Neural cell (in vitro differentiated cells): ENCODE measurements around the gene ZFR.

Source experiments
- EP300 ChIP-seq: fragments of 450-650 bp; conservative IDR thresholded peaks from 2 replicates; pipeline ENCODE4 v1.6.1; 2014; ENCODE audit warnings: antibody characterized with exemption, mild to moderate bottlenecking, moderate library complexity; ENCODE audit not compliant: poor library complexity, severe bottlenecking
- EZH2 ChIP-seq: fragments of 200-600, 300-800 bp; shearing (Covaris generic), sonication (generic); IDR thresholded peaks from 2 replicates; pipeline ENCODE4 v1.6.1; 2014; ENCODE audit warnings: antibody characterized with exemption, low read length, borderline replicate concordance, mild to moderate bottlenecking; ENCODE audit not compliant: insufficient read depth, poor library complexity, severe bottlenecking
- POLR2AphosphoS5 ChIP-seq: IDR thresholded peaks from 2 replicates; pipeline ENCODE4 v1.6.1; 2012
- RAD21 ChIP-seq: fragments of 450-650 bp; conservative IDR thresholded peaks from 2 replicates; pipeline ENCODE4 v1.6.1; 2014; ENCODE audit warnings: antibody characterized with exemption, mild to moderate bottlenecking, moderate library complexity
- TF ChIP-seq, protein P1 (sequence below): fragments of 450-650 bp; IDR thresholded peaks from 2 replicates; pipeline ENCODE4 v1.5.1; 2014; ENCODE audit warnings: antibody characterized with exemption, mild to moderate bottlenecking, moderate library complexity; ENCODE audit not compliant: poor library complexity, severe bottlenecking
- TF ChIP-seq, protein P2 (sequence below): IDR thresholded peaks from 2 replicates; pipeline ENCODE4 v1.6.1; 2012; ENCODE audit warnings: borderline replicate concordance

DNA sequence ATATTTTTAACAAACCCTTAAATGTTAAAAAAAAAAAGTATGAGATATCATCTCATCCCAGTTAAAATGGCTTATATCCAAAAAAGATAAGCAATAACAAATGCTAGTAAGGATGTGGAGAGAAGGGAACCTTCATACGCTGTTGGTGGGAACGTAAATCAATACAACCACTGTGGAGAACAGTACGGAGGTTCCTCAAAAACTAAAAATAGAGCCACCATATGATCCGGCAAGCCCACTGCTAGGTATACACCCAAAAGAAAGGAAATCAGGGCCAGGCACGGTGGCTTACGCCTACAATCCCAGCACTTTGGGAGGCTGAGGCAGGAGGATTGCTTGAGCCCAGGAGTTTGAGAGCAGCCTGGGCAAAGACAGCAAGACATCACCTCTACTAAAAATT lies 134.8 kb downstream of the ZFR start:
- TF ChIP-seq, protein P1, sequence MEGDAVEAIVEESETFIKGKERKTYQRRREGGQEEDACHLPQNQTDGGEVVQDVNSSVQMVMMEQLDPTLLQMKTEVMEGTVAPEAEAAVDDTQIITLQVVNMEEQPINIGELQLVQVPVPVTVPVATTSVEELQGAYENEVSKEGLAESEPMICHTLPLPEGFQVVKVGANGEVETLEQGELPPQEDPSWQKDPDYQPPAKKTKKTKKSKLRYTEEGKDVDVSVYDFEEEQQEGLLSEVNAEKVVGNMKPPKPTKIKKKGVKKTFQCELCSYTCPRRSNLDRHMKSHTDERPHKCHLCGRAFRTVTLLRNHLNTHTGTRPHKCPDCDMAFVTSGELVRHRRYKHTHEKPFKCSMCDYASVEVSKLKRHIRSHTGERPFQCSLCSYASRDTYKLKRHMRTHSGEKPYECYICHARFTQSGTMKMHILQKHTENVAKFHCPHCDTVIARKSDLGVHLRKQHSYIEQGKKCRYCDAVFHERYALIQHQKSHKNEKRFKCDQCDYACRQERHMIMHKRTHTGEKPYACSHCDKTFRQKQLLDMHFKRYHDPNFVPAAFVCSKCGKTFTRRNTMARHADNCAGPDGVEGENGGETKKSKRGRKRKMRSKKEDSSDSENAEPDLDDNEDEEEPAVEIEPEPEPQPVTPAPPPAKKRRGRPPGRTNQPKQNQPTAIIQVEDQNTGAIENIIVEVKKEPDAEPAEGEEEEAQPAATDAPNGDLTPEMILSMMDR = no peak
- TF ChIP-seq POLR2AphosphoS5 (no peak), EP300 (no peak), EZH2 (no peak), RAD21 (no peak)
- TF ChIP-seq, protein P2, sequence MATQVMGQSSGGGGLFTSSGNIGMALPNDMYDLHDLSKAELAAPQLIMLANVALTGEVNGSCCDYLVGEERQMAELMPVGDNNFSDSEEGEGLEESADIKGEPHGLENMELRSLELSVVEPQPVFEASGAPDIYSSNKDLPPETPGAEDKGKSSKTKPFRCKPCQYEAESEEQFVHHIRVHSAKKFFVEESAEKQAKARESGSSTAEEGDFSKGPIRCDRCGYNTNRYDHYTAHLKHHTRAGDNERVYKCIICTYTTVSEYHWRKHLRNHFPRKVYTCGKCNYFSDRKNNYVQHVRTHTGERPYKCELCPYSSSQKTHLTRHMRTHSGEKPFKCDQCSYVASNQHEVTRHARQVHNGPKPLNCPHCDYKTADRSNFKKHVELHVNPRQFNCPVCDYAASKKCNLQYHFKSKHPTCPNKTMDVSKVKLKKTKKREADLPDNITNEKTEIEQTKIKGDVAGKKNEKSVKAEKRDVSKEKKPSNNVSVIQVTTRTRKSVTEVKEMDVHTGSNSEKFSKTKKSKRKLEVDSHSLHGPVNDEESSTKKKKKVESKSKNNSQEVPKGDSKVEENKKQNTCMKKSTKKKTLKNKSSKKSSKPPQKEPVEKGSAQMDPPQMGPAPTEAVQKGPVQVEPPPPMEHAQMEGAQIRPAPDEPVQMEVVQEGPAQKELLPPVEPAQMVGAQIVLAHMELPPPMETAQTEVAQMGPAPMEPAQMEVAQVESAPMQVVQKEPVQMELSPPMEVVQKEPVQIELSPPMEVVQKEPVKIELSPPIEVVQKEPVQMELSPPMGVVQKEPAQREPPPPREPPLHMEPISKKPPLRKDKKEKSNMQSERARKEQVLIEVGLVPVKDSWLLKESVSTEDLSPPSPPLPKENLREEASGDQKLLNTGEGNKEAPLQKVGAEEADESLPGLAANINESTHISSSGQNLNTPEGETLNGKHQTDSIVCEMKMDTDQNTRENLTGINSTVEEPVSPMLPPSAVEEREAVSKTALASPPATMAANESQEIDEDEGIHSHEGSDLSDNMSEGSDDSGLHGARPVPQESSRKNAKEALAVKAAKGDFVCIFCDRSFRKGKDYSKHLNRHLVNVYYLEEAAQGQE = no peak
